GM12891 (cell line): ENCODE data around the gene VAMP8.
"Not testable (repeated sequence)": the region's sequence is repeated elsewhere in the genome, so short reads cannot be mapped to it uniquely, and the experiment has no call there.

Source experiments
- DNase-seq: peaks from one replicate; pipeline ENCODE4 v3.0.0; 2011; ENCODE audit warnings: low spot score; ENCODE audit not compliant: insufficient read length
- FAIRE-seq: peaks from 2 replicates; lab custom pipeline; 2011; peaks lifted over from hg19 to GRCh38; lab: Jason Lieb, UNC
- PAX5 ChIP-seq: IDR thresholded peaks from 2 replicates; pipeline ENCODE4 v1.6.1; 2011; ENCODE audit warnings: low read length, moderate library complexity, mild to moderate bottlenecking; ENCODE audit not compliant: insufficient read depth, severe bottlenecking
- POLR2A ChIP-seq: IDR thresholded peaks from 2 replicates; pipeline ENCODE4 v1.6.1; 2011; ENCODE audit warnings: low read depth, low read length, control low read depth
- POLR2AphosphoS5 ChIP-seq: IDR thresholded peaks from 2 replicates; pipeline ENCODE4 v1.6.1; 2011; ENCODE audit warnings: low read depth, low read length, control low read depth
- POU2F2 ChIP-seq: IDR thresholded peaks from 2 replicates; pipeline ENCODE4 v1.6.1; 2011; ENCODE audit warnings: low read depth, mild to moderate bottlenecking, control low read depth, low read length, moderate library complexity
- SPI1 ChIP-seq: IDR thresholded peaks from 2 replicates; pipeline ENCODE4 v1.6.1; 2011; ENCODE audit warnings: low read depth, low read length, control low read depth
- TAF1 ChIP-seq: IDR thresholded peaks from 2 replicates; pipeline ENCODE4 v1.6.1; 2011; ENCODE audit warnings: low read depth, low read length, control low read depth

The VAMP8 gene

DNA sequence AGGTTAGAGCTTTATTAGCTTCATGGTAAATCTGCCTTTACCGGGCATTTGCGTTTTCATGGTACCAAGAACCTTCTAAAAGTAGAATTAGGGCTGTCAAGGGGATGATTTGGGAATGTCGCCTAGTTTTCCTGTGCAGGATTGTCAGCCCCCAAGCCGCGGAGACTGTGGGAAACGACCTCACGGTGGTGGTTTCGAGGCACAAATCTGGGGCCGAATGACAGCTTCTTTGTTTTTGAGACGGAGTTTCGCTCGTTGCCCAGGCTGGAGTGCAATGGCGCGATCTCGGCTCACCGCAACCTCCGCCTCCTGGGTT is 38.0 kb downstream of the VAMP8 start:
- TF ChIP-seq PAX5 (no peak), POU2F2 (no peak), SPI1 (no peak), TAF1 (no peak), POLR2A (no peak), POLR2AphosphoS5 (no peak)
- FAIRE-seq (no peak), DNase-seq (no peak)

DNA sequence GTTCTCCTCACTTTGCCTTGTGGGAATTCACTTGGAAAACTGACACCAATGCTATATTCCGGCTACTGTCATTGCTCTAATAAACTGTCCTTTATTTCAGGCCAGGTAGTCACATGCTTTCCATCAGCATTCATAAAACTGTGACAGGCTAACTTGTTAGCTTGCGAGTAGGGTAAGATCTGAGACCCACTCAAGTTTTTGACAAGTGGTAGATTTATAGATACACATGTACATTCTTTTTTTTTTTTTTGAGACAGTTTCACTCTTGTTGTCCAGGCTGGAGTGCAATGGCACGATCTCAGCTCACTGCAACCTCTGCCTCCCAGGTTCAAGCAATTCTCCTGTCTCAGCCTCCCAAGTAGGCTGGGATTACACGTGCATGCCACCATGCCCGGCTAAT is 40.3 kb downstream of the VAMP8 start:
- not testable (repeated sequence) for FAIRE-seq, DNase-seq

DNA sequence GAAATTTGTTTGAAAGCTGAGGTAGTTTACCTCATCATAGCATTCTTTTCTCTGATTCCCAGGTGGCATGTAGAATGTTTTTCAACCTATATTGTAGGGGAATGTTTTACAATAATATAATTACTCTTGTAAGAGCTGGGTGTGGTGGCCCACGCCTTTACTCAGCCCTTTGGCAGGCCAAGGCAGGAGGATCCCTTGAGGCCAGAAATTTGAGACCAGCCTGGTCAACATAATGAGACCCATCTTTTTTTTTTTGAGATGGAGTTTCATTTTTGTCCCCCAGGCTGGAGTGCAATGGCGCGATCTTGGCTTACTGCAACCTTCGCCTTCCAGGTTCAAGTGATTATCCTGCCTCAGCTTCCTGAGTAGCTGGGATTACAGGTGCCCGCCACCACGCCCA is 42.2 kb downstream of the VAMP8 start:
- FAIRE-seq (no peak), DNase-seq (no peak)
- TF ChIP-seq SPI1 (no peak), PAX5 (no peak), TAF1 (no peak), POLR2AphosphoS5 (no peak), POLR2A (no peak)

DNA sequence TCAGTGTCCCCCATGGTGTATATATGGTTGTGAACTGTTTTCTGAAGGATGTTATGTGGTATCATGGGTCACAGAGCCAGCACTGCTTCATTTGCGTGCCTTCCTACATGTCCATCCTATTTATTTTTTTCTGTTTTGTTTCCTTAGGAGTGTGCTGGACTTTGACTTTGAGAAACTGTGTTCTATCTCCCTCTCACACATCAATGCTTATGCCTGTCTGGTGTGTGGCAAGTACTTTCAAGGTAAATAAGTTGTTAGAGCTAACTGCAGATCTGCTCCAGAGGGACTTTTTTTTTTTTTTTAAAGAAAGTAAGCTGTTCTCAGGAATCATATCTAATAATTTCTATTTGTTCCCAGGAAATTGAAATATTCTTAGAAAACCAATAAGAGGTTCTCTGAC is 44.0 kb downstream of the VAMP8 start:
- FAIRE-seq, result no peak
- no peak for DNase-seq
- TF ChIP-seq POLR2A, result no peak
- no peak for TF ChIP-seq POU2F2
- no peak for TF ChIP-seq PAX5
- TF ChIP-seq POLR2AphosphoS5, result no peak
- no peak for TF ChIP-seq TAF1
- TF ChIP-seq SPI1, result no peak

DNA sequence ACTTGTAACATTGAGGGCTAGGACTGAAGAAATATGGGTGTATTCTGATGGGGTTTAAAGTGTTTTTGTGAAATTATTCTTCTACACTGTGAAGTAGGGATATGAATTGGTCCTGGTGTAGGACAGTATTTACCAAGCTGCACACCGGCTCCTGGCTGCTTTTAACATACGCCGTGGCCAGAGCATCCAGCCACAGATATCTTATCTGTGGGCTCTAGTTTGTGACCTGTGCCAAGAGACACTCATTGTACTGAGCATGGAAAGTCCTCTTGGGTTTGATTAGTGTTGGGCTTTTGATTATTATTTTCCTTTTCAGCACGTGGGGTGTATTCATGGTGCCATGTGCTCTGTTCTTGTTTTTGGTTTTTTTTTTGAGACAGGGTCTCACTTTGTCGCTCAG is 46.6 kb downstream of the VAMP8 start:
- TF ChIP-seq TAF1 (no peak), POU2F2 (no peak), POLR2A (no peak), PAX5 (no peak), SPI1 (no peak), POLR2AphosphoS5 (no peak)
- FAIRE-seq (no peak), DNase-seq (no peak)

DNA sequence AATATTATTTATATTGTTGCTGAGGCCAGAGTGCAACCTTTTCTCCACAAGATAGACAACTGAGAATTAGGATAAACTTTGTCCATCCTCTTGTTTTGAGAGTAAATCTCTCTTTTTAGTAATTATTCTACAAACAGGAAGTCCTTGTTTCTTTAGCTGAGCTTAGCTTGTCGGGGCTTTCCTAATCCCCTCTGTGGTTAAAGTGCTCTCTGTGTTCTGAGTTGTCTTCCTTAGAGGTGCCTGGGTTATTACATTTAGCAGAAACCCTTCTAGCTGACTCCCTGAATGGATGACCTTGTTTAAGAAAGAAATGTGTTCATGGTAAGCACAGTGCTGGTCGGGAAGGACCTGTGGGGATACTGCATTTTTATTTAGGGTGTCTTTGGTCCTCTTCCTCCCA is 51.3 kb downstream of the VAMP8 start:
- TF ChIP-seq POLR2AphosphoS5 (no peak), SPI1 (peak; percentile 69)
- DNase-seq (no peak), FAIRE-seq (no peak)

DNA sequence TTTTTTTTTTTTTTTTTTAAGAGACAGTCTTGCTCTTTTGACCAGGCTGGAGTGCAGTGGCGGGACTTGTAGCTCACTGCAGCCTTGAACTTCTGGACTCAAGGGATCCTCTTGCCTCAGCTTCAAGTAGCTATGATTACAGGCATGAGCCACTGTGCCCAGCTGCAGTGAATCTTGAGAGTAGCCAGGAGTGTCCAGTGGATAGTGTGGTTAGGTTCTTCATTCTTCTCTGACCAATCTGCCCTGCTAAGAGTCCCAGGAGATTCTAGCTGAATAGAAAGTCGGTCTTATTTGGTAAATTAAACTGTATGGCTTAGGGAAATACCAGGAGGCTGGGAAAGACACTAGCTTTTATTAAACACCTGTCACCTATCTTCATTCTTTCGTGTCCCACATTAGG is 53.9 kb downstream of the VAMP8 start:
- FAIRE-seq (no peak), DNase-seq (no peak)
- TF ChIP-seq PAX5, result no peak
- TF ChIP-seq TAF1, result no peak
- no peak for TF ChIP-seq POLR2AphosphoS5
- no peak for TF ChIP-seq POU2F2
- TF ChIP-seq POLR2A, result no peak
- TF ChIP-seq SPI1, result no peak
